HepG2 (cell line): ENCODE measurements around the gene HORMAD2.

Source experiments
- ADNP ChIP-seq: sonication (generic); formaldehyde crosslinking; IDR thresholded peaks from 2 replicates; pipeline ENCODE4 v1.4.0; 2020; ENCODE audit warnings: missing genetic modification reagents
- CEBPB ChIP-seq: IDR thresholded peaks from 2 replicates; pipeline ENCODE4 v1.6.1; 2011; ENCODE audit warnings: low read depth, low read length, improper control_type of control experiment, borderline replicate concordance
- CTCF ChIP-seq: sonication (generic); formaldehyde crosslinking; IDR thresholded peaks from 2 replicates; pipeline ENCODE4 v1.5.0; 2020; ENCODE audit warnings: mild to moderate bottlenecking, missing genetic modification reagents, moderate library complexity
- IRF2 ChIP-seq: IDR thresholded peaks from 2 replicates; pipeline ENCODE4 v1.6.1; 2018; ENCODE audit warnings: missing genetic modification reagents, missing compliant biosample characterization
- TAF1 ChIP-seq: sonication (generic); formaldehyde crosslinking; IDR thresholded peaks from 2 replicates; pipeline ENCODE4 v1.4.0; 2020; ENCODE audit warnings: missing genetic modification reagents
- ZBED4 ChIP-seq: sonication (generic); formaldehyde crosslinking; IDR thresholded peaks from 2 replicates; pipeline ENCODE4 v1.4.0; 2020; ENCODE audit warnings: missing genetic modification reagents, borderline replicate concordance
- ZNF644 ChIP-seq: IDR thresholded peaks from 2 replicates; pipeline ENCODE4 v1.6.1; 2016; ENCODE audit warnings: low read depth
- TF ChIP-seq, protein P1 (sequence below): sonication (generic); formaldehyde crosslinking; IDR thresholded peaks from 2 replicates; pipeline ENCODE4 v1.5.1; 2020; ENCODE audit warnings: mild to moderate bottlenecking, missing genetic modification reagents, moderate library complexity

DNA sequence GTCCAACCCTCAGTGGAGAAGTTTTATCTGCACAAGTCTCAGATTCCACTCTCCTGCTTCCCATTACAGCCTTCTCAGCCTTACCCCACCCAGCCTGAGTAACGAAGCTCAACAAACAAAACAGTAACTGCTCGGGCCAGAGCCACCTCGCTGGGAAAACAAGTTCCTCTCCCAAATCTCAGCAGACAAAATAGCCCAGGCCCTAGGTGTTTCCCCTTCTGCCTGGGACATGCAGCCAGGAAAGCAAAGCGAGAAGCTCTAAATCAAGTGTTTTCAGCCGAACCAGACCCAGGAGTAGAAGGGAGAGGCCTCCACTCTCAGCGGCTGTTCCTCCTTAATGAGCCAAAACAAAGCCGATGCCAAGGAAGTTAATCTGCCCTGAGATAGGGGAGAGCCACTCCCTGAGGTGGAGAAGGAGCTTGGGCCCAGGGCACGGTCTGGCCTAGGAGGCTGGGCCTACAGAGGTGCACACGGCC lies 122.3 kb downstream of the HORMAD2 start:
- TF ChIP-seq ZBED4 (CRISPR knock-in tag): no peak
- TF ChIP-seq, protein P1, sequence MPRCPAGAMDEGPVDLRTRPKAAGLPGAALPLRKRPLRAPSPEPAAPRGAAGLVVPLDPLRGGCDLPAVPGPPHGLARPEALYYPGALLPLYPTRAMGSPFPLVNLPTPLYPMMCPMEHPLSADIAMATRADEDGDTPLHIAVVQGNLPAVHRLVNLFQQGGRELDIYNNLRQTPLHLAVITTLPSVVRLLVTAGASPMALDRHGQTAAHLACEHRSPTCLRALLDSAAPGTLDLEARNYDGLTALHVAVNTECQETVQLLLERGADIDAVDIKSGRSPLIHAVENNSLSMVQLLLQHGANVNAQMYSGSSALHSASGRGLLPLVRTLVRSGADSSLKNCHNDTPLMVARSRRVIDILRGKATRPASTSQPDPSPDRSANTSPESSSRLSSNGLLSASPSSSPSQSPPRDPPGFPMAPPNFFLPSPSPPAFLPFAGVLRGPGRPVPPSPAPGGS: no peak
- no peak for TF ChIP-seq IRF2 (CRISPR knock-in tag)
- TF ChIP-seq ADNP (CRISPR knock-in tag): no peak
- no peak for TF ChIP-seq CEBPB
- TF ChIP-seq ZNF644 (CRISPR knock-in tag): no peak
- TF ChIP-seq TAF1 (CRISPR knock-in tag): no peak
- no peak for TF ChIP-seq CTCF (CRISPR knock-in tag)
